Activated T-cell treated with anti-CD3 and anti-CD28 coated beads, Interleukin-2, amount 50 U/mL, for 48 hours (primary cell): ENCODE results near the gene SESTD1.
A peak's percentile ranks its signal among the peaks of the same experiment; 100 is the strongest.
"Not testable (repeated sequence)": the region's sequence is repeated elsewhere in the genome, so short reads cannot be mapped to it uniquely, and the experiment has no call there.

Source experiments
- DNase-seq, 2 experiments: peaks; one replicate each; pipeline ENCODE4 v3.0.0-alpha.2; 2020

SESTD1 gene

DNA sequence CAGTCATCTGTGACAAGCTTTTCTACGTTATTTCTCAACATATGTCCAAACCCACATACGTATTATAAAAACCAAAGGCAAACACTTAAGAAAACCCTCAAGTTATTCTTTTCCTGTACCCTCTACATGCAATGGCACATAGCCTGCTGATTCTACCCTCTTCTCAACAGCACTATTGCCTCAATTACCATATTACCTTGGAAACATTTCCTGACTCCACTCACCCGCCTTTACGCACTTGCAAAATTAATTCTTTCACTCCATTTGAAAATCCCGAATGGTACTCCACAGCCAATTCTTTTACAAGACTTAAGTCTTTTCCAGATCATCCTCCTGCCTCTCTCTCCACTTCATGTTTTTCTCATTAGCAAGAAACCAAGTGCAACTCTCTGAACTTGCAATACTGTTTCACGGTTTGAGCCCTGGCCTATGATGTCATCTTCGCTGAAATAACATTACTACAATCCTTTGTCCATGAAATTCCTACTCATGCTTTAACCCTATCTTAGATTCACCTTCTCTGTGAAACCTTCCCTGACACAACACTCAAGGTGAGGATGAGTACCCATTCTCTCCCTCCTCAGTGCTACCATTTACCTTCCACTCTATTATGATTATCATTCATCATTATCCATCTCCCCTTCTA is 29.0 kb downstream of the SESTD1 start:
- DNase-seq: no peak

DNA sequence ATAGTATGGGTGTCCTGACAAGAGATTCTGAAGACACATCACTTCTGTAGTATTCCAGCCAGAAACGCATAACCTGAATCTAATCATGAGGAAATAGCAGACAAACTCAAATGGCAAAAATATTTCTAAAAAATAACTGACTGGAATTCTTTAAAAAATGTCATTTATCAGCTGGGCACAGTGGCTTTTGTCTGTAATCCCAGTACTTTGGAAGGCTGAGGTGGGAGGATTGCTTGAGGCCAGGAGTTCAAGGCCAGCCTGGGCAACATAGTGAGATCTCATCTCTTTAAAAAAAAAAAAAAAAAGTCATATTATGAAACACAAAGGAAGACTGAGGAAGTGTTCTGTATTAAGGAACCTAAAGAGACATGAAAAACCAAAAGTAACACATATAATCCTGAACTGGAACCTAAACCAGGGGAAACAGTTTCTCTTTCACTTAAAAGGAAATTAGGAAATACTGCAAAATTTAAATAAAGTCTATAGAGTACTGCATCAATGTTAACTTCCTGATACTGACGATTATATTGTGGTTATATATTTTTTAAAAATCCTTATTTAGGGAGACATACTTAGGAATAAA is 29.9 kb downstream of the SESTD1 start:
- DNase-seq: no peak

DNA sequence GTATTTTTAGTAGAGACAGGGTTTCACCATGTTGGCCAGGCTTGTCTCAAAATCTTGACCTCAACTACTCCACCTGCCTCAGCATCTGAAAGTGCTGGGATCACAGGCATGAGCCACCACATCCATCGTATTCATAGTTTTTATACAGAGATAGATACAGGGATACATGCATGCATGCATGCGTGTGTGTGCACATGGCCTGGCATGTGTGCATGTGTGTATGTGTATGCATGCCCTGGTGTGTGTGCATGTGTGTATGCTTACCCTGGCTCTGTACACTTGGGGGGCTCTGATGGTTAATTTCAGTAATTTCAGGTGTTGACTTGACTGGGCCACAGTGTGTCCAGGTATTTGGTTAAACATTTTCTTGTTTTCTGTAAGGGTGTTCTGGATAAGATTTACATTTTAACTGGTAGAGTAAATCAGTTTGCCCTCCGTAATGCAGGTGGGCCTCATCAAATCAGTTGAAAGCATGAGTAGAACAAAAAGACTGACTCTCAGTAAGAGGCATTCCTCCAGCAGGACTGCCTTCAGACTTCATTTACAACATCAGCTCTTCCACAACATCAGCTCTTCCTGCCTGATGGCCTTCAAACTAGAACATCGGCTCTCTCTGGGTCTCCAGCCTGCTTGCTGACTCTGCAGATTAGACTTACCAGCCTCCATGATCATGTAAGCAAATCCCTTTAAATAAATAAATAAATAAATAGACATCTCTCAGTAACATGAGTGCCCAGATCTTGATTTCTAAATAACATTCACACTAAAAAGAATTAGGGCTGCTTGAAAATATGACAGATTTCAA is 30.8 kb downstream of the SESTD1 start:
- DNase-seq: no peak

DNA sequence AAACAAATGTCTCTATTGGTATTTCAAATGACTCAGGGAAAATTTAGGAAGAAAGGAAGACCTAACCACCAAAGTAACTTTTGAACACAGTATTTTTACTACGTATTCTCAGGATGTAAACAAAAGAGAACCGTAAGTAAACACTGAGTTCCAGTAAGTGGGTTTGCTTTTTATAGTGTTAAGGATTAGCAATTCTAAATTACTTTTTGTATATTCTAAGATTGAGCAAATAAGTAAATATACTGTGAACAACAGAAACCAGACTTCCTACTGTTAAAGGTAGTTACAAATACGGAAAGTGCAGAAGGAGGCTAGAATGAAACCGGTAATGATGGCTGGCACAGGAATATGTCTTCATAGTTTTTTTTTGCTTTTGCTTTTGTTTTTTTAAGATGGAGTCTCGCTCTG is 31.5 kb downstream of the SESTD1 start:
- DNase-seq: no peak

DNA sequence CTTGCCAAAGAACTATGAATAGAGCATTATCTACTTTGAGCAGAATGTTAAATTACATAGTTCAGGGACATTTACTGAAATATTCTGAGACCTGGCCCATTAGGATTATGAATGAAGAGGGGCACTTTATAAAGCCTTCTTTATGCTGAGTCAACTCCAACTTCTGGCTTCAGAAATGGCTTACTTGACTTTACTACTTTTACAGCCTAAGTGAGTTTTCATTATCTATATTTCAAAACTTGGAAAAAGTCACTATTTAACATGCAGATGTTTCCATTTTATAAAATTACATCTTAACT is 37.7 kb downstream of the SESTD1 start:
- DNase-seq: no peak

DNA sequence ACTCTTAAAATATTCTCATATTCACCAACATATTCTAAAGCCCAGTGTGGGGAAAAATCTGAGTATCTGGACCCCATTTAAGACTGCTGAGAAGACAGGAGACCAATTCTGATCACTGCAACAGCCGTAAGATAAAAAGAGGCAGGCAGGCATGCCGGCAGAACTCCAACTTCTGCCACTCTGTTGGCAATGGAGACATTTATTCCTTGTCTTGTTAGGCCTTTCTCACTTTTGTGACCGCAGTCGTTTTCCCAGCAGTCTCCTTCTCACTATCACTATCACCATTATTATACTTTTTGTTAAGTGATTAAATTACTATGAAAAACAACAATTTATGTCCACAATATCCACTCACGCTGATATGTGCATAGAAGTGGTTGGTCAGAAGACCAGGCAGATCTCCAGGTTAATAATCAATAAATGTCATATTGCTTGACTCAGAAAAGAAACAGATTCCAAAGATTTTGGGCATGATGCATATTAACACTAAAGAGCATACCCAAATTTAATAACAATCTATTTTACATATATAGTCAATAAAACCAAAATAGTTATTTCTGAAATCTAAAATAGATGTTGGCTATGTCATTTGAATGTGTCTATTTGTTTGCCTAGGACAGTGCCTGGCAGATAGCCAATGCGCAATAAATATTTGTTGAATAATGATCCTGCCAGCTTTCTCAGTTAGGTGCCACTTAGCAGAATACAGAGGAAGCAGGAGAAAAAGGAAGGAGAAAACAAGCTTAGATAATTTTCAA is 38.2 kb downstream of the SESTD1 start:
- no peak for DNase-seq

DNA sequence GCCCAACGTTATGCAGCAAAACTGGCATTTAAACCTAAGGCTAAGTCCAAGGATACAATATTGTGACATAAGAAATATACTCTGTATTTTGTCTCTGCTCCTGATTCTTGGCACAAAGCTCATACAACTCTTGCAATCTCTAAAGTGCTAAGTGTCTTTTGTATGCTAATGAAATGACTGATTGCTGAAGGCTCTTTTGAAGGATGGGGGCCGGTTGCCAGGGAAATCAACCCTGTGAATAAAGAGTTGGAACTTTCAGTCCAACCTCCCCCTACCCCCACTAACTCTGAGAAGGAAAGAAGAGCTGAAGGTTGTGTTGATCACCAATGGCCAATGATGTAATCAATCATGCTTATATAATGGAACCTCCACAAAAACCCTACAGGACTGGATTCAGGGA is 40.3 kb downstream of the SESTD1 start:
- DNase-seq: no peak

DNA sequence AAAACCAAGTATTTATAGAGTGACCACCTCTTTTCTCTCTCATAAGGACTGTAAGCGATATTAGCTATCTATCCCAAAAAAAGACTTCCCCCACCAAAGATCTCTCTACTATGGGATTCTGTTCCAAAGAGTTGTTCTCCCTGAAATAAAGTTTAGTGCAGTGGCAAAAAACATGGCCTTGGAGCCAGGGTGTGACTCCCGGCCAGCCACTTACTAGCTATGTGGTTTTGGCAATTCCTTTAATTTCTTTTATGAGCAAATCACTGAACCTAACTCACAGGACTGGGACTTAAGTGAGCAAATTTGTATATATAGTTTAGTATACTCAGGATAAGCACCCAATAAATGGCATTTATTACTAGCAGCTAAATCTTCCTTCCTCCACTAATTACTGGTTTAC is 42.6 kb downstream of the SESTD1 start:
- DNase-seq: no peak

DNA sequence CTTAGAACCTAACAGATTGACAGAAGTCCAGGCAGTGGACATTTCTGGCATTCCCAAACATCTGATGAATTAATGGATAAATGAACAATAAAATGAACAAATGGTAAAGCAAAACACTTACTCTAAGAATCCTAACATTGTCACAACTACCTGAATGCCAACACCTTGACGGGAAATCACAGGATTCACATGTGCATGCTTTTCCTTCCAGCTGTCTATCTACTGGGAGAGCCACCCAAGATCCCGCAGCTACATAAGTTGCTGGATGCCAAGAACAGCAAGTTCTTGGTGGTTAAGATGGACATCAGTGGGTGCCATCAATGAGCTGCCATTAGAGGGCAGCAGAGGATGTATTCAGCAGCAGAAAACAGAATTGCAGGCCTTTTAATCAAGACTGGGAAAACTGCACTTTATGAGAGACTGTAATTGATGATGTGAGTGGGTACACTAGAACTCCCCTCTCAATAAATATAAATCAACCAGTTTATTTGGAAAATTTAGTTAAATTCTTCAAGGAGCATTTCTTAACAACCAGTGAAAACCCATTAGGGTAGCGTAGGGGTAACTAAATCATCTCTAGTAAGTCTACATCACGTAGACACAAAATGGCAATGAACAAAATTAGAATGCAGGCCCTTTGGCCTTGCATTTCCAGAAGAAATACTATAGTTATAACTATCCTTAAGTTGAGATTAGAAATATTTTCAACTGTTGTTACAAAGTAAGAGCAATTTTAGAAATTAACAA is 45.6 kb downstream of the SESTD1 start:
- DNase-seq: peak; percentile 50 to 59

DNA sequence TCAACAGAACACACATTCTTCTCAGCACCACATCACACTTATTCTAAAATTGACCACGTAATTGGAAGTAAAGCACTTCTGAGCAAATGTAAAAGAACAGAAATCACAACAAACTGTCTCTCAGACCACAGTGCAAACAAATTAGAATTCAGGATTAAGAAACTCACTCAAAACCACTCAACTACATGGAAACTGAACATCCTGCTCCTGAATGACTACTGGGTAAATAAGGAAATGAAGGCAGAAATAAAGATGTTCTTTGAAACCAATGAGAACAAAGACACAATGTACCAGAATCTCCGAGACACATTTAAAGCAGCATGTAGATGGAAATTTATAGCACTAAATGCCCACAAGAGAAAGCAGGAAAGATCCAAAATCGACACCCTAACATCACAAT is 50.0 kb downstream of the SESTD1 start:
- not testable (repeated sequence) for DNase-seq

DNA sequence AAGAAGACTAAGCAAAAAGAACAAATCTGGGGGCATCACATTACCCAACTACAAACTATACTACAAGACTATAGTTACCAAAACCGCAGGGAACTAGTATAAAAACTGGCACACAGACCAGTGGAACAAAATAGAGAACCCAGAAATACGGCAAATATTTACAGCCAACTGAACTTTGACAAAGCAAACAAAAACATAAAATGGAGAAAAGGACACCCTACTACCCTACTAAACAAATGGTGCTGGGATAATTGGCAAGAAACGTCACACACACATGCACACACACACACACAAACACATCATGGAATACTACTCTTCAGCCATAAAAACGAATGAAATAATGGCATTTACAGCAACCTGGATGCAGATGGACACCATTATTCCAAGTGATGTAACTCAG is 53.3 kb downstream of the SESTD1 start:
- no peak for DNase-seq

DNA sequence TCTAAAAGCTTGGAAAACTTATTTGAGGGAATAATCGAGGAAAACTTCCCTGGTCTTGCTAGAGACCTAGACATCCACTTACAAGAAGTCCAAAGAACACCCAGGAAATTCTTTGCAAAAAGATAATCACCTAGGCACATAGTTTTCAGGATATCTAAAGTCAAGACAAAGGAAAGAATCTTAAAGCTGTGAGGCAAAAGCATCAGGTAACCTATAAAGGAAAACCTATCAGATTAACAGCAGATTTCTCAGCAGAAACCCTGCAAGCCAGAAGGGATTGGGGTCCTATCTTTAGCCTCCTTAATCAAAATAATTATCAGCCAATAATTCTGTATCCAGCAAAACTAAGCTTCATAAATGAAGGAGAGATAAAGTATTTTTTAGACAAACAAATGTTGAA is 56.4 kb downstream of the SESTD1 start:
- not testable (repeated sequence) for DNase-seq

DNA sequence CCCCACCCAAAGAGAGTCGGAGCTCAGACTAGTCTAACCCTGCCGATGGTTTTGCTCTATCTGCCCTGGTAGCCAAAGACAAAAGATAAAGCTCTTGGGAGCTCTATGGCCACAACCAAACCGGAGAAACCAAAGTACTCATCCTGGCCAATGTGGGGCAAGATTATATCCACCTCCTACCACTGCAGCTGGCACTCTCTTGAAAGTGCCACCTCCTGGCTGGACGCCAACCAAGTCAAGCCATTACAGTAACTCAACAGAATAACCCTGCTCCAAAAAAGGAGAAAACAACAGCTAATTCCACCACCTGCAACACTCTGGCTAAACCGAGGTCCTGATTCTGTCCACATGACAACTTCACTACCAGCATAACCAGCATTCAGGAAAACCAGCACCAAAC is 57.6 kb downstream of the SESTD1 start:
- no peak for DNase-seq

DNA sequence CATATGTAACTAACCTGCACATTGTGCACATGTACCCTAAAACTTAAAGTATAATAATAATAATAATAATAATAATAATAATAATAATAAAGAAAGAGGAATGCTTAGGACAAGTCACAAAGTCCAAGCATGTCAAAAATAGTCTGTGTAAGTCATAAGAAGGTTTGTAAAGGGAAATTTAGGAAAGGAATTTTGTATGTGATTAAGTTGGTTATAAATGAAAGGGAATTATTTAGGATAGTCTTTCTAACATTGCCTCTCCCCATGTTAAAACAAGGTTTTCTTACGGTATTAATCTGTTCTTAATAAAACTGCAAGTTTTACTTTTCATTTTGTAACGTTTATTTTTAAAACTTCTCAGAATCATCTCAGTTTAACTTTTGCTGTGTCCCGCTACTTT is 62.8 kb downstream of the SESTD1 start:
- no peak for DNase-seq

DNA sequence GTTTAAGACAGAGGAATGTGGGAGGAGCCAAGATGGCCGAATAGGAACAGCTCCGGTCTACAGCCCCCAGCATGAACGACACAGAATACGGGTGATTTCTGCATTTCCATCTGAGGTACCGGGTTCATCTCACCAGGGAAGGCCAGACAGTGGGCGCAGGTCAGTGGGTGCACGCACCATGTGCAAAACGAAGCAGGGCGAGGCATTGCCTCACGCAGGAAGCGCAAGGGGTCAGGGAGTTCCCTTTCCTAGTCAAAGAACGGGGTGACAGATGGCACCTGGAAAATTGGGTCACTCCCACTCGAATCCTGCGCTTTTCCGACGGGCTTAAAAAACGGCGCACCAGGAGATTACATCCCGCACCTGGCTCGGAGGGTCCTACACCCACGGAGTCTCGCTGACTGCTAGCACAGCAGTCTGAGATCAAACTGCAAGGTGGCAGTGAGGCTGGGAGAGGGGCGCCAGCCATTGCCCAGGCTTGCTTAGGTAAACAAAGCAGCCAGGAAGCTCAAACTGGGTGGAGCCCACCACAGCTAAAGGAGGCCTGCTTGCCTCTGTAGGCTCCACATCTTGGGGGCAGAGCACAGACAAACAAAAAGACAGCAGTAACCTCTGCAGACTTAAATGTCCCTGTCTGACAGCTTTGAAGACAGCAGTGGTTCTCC is 68.6 kb downstream of the SESTD1 start:
- not testable (repeated sequence) for DNase-seq

DNA sequence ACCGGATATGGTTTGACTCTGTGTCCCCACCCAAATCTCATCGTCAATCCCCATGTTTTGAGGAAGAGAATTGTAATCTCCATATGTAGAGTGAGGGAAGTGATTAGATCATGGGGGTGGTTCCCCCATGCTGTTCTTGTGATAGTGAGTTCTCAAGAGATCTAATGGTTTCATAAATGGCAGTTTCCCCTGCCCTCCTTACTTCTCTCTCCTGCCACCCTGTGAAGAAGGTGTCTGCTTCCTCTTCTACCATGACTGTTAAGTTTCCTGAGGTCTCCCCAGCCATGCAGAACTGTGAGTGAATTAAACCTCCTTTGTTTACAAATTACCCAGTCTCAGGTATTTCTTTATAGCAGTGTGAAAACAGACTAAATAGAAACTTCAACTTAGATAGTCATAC is 69.5 kb downstream of the SESTD1 start:
- no peak for DNase-seq

DNA sequence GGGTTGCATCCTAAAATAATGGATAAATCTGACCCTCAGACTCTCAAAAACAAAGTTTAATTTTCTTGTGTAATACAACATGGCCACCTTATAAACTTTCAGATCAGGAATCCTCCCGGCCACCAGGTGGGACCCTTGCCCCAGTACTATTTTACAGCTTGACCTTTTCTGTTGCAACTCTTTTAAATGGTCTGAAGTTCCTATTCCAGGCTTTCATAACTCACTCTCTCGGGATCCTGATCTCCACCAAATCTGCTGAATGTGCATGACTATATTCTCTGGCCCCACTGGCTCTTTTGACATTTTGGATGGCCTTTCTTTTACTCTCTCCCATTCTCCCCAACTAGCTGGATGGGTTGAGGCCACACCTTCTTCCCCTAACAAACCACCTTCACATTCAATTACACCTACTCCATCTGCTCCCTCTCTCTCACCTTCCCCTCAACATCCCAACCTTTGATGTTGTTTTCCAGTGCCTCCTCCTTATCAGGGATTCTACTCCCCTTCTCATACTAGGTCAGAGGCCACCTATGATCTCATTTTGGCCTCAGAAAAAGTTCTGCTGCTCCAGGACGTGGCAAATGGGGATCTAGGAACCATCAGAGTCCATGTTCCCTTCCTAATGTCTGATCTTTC is 70.8 kb downstream of the SESTD1 start:
- DNase-seq: no peak

DNA sequence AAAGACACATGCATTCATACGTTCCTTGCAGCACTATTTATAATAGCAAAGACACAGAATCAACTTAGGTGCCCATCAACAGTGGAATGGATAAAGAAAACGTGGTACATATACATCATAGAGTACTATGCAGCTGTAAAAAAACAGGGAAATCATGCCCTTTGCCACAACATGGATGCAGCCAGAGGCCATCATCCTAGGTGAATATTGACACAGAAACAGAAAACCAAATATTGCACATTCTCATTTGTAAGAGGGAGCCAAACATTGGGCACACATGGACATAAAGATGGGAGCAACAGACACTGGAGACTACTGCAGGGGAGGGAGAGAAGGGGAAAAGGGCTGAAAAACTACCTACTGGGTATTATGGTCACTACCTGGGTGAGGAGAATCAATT is 73.5 kb downstream of the SESTD1 start:
- DNase-seq: no peak

DNA sequence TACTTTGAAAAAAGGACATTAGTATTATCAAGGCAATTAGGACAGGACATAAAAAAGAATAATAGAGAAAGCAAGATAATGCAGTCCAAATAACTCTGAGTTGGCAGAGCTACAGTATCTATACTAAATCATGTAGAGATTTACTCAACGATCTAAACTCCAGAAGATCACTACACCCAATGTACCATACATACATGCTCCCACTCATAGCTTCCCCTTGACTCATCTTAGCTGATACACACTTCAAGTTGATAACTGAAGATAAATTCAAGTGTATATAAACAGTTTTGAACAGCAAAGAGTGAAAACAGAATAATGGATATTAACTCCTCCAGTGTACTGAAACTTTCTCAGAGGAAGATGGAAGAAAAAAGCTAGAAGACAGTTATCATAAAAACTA is 78.5 kb downstream of the SESTD1 start:
- DNase-seq: no peak

DNA sequence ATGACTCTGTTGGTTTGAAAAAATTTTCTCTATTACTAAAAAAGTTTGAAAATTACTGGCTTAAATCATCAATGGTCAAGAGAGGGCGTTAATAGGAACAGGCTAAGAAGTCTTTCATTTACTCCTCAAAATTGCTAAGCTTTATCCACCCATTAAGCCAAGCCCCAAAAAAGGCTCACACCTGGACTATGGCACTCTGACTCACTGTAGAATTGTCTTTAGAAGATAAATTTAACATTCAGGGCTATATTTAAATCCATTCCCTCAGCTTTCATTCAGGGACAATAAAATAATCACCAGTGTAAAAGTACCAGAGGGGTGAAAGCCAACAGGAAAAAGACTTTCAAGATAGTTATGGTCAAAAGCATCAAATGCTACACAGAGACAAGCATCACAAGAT is 80.0 kb downstream of the SESTD1 start:
- DNase-seq: no peak

DNA sequence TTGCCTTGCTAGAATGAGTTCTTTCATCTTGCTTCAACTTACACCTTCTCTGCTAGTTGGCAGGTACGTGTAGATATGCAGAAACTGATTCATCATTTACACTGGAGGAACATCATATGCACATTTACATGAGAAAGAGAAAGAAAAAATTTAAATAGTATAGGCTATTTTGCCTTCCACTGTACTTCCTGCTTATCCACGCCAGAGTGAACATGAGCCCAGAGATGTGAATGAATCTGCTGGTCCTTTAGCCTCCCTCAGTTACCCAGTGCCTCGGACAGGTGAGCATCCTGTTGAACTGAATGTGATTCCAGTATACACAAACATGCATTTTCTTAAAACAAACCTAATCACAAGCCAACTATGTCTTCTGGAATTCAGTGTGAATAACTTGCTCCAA is 83.6 kb downstream of the SESTD1 start:
- DNase-seq: no peak

DNA sequence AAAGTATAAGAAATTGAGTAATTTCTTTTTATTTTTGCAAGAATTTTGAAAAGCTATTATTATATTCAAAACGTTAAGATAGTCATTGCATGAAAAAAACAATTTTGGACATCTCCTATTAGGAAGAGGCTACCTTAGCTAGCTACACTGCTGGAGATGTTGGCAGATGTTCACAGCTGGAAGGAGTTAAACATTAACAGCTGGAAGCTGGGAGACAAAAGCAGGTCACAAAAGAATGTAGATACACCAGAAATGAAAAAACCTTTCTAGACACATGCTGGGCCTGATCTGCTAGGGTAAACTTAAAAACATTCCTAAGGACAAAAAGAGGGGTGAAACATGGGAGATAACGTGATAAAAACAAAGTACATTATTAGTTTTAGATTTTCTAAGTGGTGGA is 84.4 kb downstream of the SESTD1 start:
- DNase-seq: no peak
